ENCODE measurements around the gene FBN1. TPM values are rescaled to one million over a fixed set of nuclear protein-coding genes. Genes with fewer than 3 reads are reported as not detected.

FBN1 gene
- total RNA-seq, 1 experiment from 2014 or later: 6.7 TPM

DNA sequence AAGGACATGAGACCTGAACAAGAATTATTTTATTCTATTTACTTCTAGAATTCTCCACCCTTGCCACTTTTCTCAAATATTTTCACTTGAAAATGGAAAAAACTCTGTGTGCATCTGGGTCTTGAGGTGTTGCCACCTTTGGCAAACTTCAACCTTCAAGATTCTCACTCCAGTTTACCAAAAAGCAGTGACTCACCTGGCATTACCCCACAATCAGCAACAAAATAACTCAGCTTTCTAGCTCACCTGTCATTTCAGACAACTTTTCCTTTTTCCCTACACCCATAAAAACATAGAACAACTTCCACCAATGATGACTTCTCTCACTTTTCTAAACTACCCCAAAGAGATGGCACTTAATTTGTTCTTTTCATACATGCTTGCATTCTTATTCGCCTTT is 198.5 kb downstream of the FBN1 start:
- peak; percentile 22; the same call in 1 of the 2 replicates for ATAC-seq
- H3K9me3 ChIP-seq (ENCODE audit: low read length): no peaks in the 10 kb centered on the region
- ChIA-PET CTCF (interaction anchor here (0.6 kb wide), 1 partner anchor 78 kb away, joined by 3 read pairs; no protein-coding TSS in a partner anchor), POLR2A (ENCODE audit: unreplicated experiment) (no interaction called here)
- H3K27ac ChIP-seq (ENCODE audit: low read length): peak overlapping the region; percentile 89
- peak overlapping the region; percentile 65 for H3K4me2 ChIP-seq (ENCODE audit: low read length)
- H3K36me3 ChIP-seq (ENCODE audit: low read depth, low read length): no peaks in the 10 kb centered on the region
- no peaks in the 10 kb centered on the region for H3K79me2 ChIP-seq (ENCODE audit: low read length)
- H2AFZ ChIP-seq (ENCODE audit: low read length): no peak overlapping the region
- intact Hi-C loops (cut with micrococcal nuclease): no loop called here
- peaks cover 20% of the 10 kb centered on the region for H3K4me1 ChIP-seq (ENCODE audit: insufficient read depth, low read length)
- no peak for TF ChIP-seq EZH2 (IDR thresholded peaks at IDR 0.05; ENCODE audit: low read length, unreplicated experiment)
- no peak for TF ChIP-seq EZH2phosphoT487 (IDR thresholded peaks at IDR 0.05; ENCODE audit: borderline replicate concordance, low read length)
- TF ChIP-seq, protein P1, sequence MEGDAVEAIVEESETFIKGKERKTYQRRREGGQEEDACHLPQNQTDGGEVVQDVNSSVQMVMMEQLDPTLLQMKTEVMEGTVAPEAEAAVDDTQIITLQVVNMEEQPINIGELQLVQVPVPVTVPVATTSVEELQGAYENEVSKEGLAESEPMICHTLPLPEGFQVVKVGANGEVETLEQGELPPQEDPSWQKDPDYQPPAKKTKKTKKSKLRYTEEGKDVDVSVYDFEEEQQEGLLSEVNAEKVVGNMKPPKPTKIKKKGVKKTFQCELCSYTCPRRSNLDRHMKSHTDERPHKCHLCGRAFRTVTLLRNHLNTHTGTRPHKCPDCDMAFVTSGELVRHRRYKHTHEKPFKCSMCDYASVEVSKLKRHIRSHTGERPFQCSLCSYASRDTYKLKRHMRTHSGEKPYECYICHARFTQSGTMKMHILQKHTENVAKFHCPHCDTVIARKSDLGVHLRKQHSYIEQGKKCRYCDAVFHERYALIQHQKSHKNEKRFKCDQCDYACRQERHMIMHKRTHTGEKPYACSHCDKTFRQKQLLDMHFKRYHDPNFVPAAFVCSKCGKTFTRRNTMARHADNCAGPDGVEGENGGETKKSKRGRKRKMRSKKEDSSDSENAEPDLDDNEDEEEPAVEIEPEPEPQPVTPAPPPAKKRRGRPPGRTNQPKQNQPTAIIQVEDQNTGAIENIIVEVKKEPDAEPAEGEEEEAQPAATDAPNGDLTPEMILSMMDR (conservative IDR thresholded peaks at IDR 0.05; ENCODE audit: low read depth, low read length): no peak
- no peaks in the 10 kb centered on the region for H3F3A ChIP-seq (ENCODE audit: low read length, unreplicated experiment)
- DNase-seq: peak; percentile 53
- BruUV-seq (replicated peaks): no TSS peak
- no peaks in the 10 kb centered on the region for H3K9me2 ChIP-seq (replicated peaks; ENCODE audit: low read length)
- peak overlapping the region; percentile 52 for H3K9ac ChIP-seq (ENCODE audit: low read length)
- no peaks in the 10 kb centered on the region for H4K20me1 ChIP-seq (ENCODE audit: low read length)
- peak overlapping the region; percentile 26; the same call in 1 of the 2 replicates for H3K4me3 ChIP-seq (ENCODE audit: low read length)
- no peaks in the 10 kb centered on the region for H3K27me3 ChIP-seq (ENCODE audit: low read length)

- ChIA-PET CTCF (no interaction called here), POLR2A (ENCODE audit: unreplicated experiment) (no interaction called here)
- Histone ChIP-seq H3K4me1 (ENCODE audit: insufficient read depth, low read length) (peaks cover 8% of the 10 kb centered on the region), H3K79me2 (ENCODE audit: low read length) (no peaks in the 10 kb centered on the region), H3K36me3 (ENCODE audit: low read depth, low read length) (no peaks in the 10 kb centered on the region), H3K9me3 (ENCODE audit: low read length) (no peaks in the 10 kb centered on the region), H3K4me3 (ENCODE audit: low read length) (no peak overlapping the region), H3K27me3 (ENCODE audit: low read length) (no peaks in the 10 kb centered on the region), H2AFZ (ENCODE audit: low read length) (no peak overlapping the region), H4K20me1 (ENCODE audit: low read length) (no peaks in the 10 kb centered on the region), H3K9ac (ENCODE audit: low read length) (no peak overlapping the region), H3K9me2 (replicated peaks; ENCODE audit: low read length) (no peaks in the 10 kb centered on the region), H3K4me2 (ENCODE audit: low read length) (no peak overlapping the region), H3K27ac (ENCODE audit: low read length) (no peak overlapping the region), H3F3A (ENCODE audit: low read length, unreplicated experiment) (no peaks in the 10 kb centered on the region)
- ATAC-seq: no peak
- DNase-seq: no peak
- intact Hi-C loops (cut with micrococcal nuclease): no loop called here
- no TSS peak for BruUV-seq (replicated peaks)
- TF ChIP-seq EZH2phosphoT487 (IDR thresholded peaks at IDR 0.05; ENCODE audit: borderline replicate concordance, low read length) (no peak), EZH2 (IDR thresholded peaks at IDR 0.05; ENCODE audit: low read length, unreplicated experiment) (no peak)
- TF ChIP-seq, protein P1 (conservative IDR thresholded peaks at IDR 0.05; ENCODE audit: low read depth, low read length): no peak
Measured at GRCh38 chr15:48442011-48442410, 203.5 kb downstream of the FBN1 start.

GRCh38 chr15:48440084-48440483 is 205.4 kb downstream of the FBN1 start:
- no peaks in the 10 kb centered on the region for H3F3A ChIP-seq (ENCODE audit: low read length, unreplicated experiment)
- no peaks in the 10 kb centered on the region for H4K20me1 ChIP-seq (ENCODE audit: low read length)
- no peak overlapping the region for H3K27ac ChIP-seq (ENCODE audit: low read length)
- no peak overlapping the region for H3K4me2 ChIP-seq (ENCODE audit: low read length)
- no peak overlapping the region for H2AFZ ChIP-seq (ENCODE audit: low read length)
- H3K79me2 ChIP-seq (ENCODE audit: low read length): no peaks in the 10 kb centered on the region
- intact Hi-C loops (cut with micrococcal nuclease): no loop called here
- CTCF ChIA-PET: no interaction called here
- ATAC-seq (no peak), DNase-seq (no peak)
- TF ChIP-seq, protein P1 (conservative IDR thresholded peaks at IDR 0.05; ENCODE audit: low read depth, low read length): no peak
- TF ChIP-seq EZH2 (IDR thresholded peaks at IDR 0.05; ENCODE audit: low read length, unreplicated experiment) (no peak), EZH2phosphoT487 (IDR thresholded peaks at IDR 0.05; ENCODE audit: borderline replicate concordance, low read length) (no peak)
- H3K27me3 ChIP-seq (ENCODE audit: low read length): no peaks in the 10 kb centered on the region
- H3K4me1 ChIP-seq (ENCODE audit: insufficient read depth, low read length): no peaks in the 10 kb centered on the region
- POLR2A ChIA-PET (ENCODE audit: unreplicated experiment): no interaction called here
- H3K9me3 ChIP-seq (ENCODE audit: low read length): no peaks in the 10 kb centered on the region
- H3K4me3 ChIP-seq (ENCODE audit: low read length): no peak overlapping the region
- no peak overlapping the region for H3K9ac ChIP-seq (ENCODE audit: low read length)
- no peaks in the 10 kb centered on the region for H3K9me2 ChIP-seq (replicated peaks; ENCODE audit: low read length)
- no TSS peak for BruUV-seq (replicated peaks)
- H3K36me3 ChIP-seq (ENCODE audit: low read depth, low read length): no peaks in the 10 kb centered on the region
